Trophoblast cell (in vitro differentiated cells and primary cell): ENCODE results near the gene ADCY1.

Experiments
- DNase-seq, 2 donors: peaks; one replicate each; pipeline ENCODE4 v3.0.0-alpha.2; 2016
- H2AFZ ChIP-seq: 2 replicates; pipeline ENCODE4 v1.6.1; 2013; ENCODE audit warnings: low read length, moderate library complexity, mild to moderate bottlenecking; ENCODE audit not compliant: insufficient read depth, poor library complexity
- H2AK5ac ChIP-seq: 2 replicates; pipeline ENCODE4 v1.6.1; 2013; ENCODE audit warnings: mild to moderate bottlenecking, low read length
- H2BK120ac ChIP-seq: 2 replicates; pipeline ENCODE4 v1.6.1; 2013; ENCODE audit warnings: low read length, mild to moderate bottlenecking, moderate library complexity; ENCODE audit not compliant: insufficient read depth, poor library complexity
- H2BK12ac ChIP-seq: 2 replicates; pipeline ENCODE4 v1.6.1; 2013; ENCODE audit warnings: mild to moderate bottlenecking, low read length, moderate library complexity
- H2BK5ac ChIP-seq: 2 replicates; pipeline ENCODE4 v1.6.1; 2013; ENCODE audit warnings: low read length, low read depth, moderate library complexity, mild to moderate bottlenecking; ENCODE audit not compliant: poor library complexity
- H3K14ac ChIP-seq: 2 replicates; pipeline ENCODE4 v1.6.1; 2013; ENCODE audit warnings: mild to moderate bottlenecking, low read length
- H3K18ac ChIP-seq: 2 replicates; pipeline ENCODE4 v1.6.1; 2013; ENCODE audit warnings: mild to moderate bottlenecking, low read length
- H3K23ac ChIP-seq: 2 replicates; pipeline ENCODE4 v1.6.1; 2013; ENCODE audit warnings: low read length
- H3K27ac ChIP-seq: 2 replicates; pipeline ENCODE4 v1.5.1; 2013; ENCODE audit warnings: low read depth, mild to moderate bottlenecking, inconsistent platforms, low read length, moderate library complexity
- H3K27me3 ChIP-seq: 2 replicates; pipeline ENCODE4 v1.6.1; 2013; ENCODE audit warnings: inconsistent platforms, mild to moderate bottlenecking, low read length, moderate library complexity; ENCODE audit not compliant: insufficient read depth
- H3K36me3 ChIP-seq, 2 experiments: 1 replicate in 1 of 2; 2 replicates in 1 of 2; pipeline ENCODE4 v1.6.1; 2013; ENCODE audit warnings: low read length in 2 of 2, mild to moderate bottlenecking in 2 of 2, moderate library complexity in 1 of 2; ENCODE audit not compliant: insufficient read depth in 2 of 2, control insufficient read depth in 1 of 2
- H3K4ac ChIP-seq: 2 replicates; pipeline ENCODE4 v1.6.1; 2013; ENCODE audit warnings: low read depth, mild to moderate bottlenecking, low read length, moderate library complexity
- H3K4me1 ChIP-seq, 2 experiments: 1 replicate in 1 of 2; 2 replicates in 1 of 2; pipeline ENCODE4 v1.6.1; 2013; ENCODE audit warnings: low read length in 2 of 2, mild to moderate bottlenecking in 2 of 2, moderate library complexity in 1 of 2; ENCODE audit not compliant: insufficient read depth in 2 of 2, control insufficient read depth in 1 of 2
- H3K4me2 ChIP-seq: 2 replicates; pipeline ENCODE4 v1.6.1; 2013; ENCODE audit warnings: inconsistent platforms, mild to moderate bottlenecking, low read length, moderate library complexity
- H3K4me3 ChIP-seq: 2 replicates; pipeline ENCODE4 v1.5.1; 2013; ENCODE audit warnings: mild to moderate bottlenecking, low read depth, low read length, inconsistent platforms
- H3K79me1 ChIP-seq: one replicate; pipeline ENCODE4 v1.6.1; 2013; ENCODE audit warnings: low read length
- H3K79me2 ChIP-seq: 2 replicates; pipeline ENCODE4 v1.6.1; 2013; ENCODE audit warnings: low read length, mild to moderate bottlenecking; ENCODE audit not compliant: control insufficient read depth, insufficient read depth, poor library complexity
- H3K9ac ChIP-seq: 2 replicates; pipeline ENCODE4 v1.6.1; 2013; ENCODE audit warnings: mild to moderate bottlenecking, low read length
- H3K9me3 ChIP-seq: 2 replicates; pipeline ENCODE4 v1.6.1; 2013; ENCODE audit warnings: low read depth, mild to moderate bottlenecking, control low read depth, inconsistent platforms, low read length; ENCODE audit not compliant: insufficient read depth
- H4K12ac ChIP-seq: 2 replicates; pipeline ENCODE4 v1.6.1; 2013; ENCODE audit warnings: low read depth, mild to moderate bottlenecking, low read length, moderate library complexity
- H4K8ac ChIP-seq: 2 replicates; pipeline ENCODE4 v1.6.1; 2013; ENCODE audit warnings: low read depth, mild to moderate bottlenecking, low read length, moderate library complexity
- H4K91ac ChIP-seq: one replicate; pipeline ENCODE4 v1.6.1; 2013; ENCODE audit warnings: low read depth, mild to moderate bottlenecking, low read length, moderate library complexity
- WGBS: extraction: QIAGEN DNeasy Blood & Tissue Kit; methylation state at CpG from one replicate; pipeline ENCODE4 v1.1.7; 2013; ENCODE audit warnings: missing lambda C conversion rate; ENCODE audit not compliant: insufficient read length, insufficient coverage; ENCODE audit errors: extremely low coverage; 5-methylcytosine and 5-hydroxymethylcytosine counted together

The ADCY1 gene

DNA sequence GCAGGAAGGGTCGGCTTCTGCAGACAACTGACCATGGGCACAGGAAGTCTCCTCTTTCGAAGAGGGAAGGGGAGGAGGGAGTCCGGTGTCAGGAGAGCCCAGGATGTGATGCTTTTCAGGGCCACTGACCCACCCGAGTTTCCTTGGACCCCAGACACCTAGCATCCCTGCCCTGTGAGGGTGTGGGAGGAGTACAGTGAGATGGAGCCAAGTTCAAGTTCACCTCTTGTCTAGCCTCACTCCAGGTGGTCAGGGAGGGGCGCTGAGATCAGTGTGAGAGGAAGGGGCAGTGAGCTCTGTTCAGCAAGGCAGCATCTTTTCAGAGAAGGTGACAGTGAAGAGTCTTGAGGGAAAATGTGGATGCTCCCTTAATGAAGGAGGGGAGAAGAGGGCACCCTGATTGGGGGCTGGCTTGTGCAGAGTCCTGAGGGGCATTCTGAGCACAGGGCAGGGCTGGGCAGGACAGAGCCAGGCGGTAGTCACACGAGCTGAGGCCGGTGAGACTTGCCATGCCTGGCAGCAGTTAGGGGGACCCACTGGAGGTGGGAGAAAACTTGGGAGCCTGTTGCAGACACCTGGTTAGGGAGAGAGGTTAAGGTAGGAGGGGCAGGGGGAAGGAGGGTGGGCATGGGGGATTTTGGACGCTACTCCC is 49.7 kb downstream of the ADCY1 start:
- no peak overlapping the region for H2BK120ac ChIP-seq
- WGBS: no CpG with 5 or more reads among the region's 9 CpGs

DNA sequence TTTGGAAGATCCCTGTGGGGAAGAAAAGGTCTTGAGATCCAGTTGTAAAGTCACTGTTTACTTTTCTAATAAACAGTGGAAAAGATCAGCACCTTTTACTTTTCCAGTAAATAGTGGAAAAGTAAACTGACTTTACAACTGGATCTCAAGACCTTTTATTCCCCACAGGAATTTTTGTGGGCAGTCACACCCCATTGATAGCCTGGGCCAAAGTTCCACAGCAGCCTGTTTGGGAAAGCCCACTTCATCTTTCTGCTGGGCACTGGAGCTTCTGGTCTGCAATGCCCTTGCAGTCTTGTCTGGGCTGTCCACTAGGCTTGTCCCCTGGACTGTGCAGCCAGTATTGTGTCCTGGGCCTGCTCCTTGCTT is 50.2 kb downstream of the ADCY1 start:
- Histone ChIP-seq H3K79me2 (no peaks in the 10 kb centered on the region), H3K18ac (no peak overlapping the region), H4K12ac (no peak overlapping the region), H4K91ac (no peak overlapping the region), H2AK5ac (no peak overlapping the region), H4K8ac (no peak overlapping the region), H3K27ac (no peak overlapping the region), H2AFZ (no peak overlapping the region), H3K9ac (no peak overlapping the region), H3K14ac (no peak overlapping the region), H2BK12ac (no peak overlapping the region), H3K4me3 (no peak overlapping the region), H2BK120ac (no peak overlapping the region), H3K23ac (no peak overlapping the region), H3K4me1 (no peaks in the 10 kb centered on the region), H3K27me3 (no peaks in the 10 kb centered on the region), H3K4ac (no peak overlapping the region), H3K79me1 (no peaks in the 10 kb centered on the region), H3K9me3 (peaks cover 1% of the 10 kb centered on the region), H2BK5ac (no peak overlapping the region), H3K4me2 (no peak overlapping the region), H3K36me3 (no peaks in the 10 kb centered on the region)
- DNase-seq: no peak

More for the DNA sequence above, 49.7 kb downstream of the ADCY1 start:
- Histone ChIP-seq H2BK12ac (no peak overlapping the region), H3K36me3 (no peaks in the 10 kb centered on the region), H3K79me1 (no peaks in the 10 kb centered on the region), H2AFZ (no peak overlapping the region), H3K23ac (no peak overlapping the region), H3K27me3 (no peaks in the 10 kb centered on the region), H3K4me2 (no peak overlapping the region), H3K9me3 (peaks cover 1% of the 10 kb centered on the region), H3K4me1 (no peaks in the 10 kb centered on the region), H3K18ac (no peak overlapping the region), H4K91ac (no peak overlapping the region), H2AK5ac (no peak overlapping the region), H3K79me2 (no peaks in the 10 kb centered on the region), H4K12ac (no peak overlapping the region), H3K27ac (no peak overlapping the region), H4K8ac (no peak overlapping the region), H3K4me3 (no peak overlapping the region), H3K4ac (no peak overlapping the region), H3K9ac (no peak overlapping the region), H3K14ac (no peak overlapping the region), H2BK5ac (no peak overlapping the region)
- DNase-seq: no peak

DNA sequence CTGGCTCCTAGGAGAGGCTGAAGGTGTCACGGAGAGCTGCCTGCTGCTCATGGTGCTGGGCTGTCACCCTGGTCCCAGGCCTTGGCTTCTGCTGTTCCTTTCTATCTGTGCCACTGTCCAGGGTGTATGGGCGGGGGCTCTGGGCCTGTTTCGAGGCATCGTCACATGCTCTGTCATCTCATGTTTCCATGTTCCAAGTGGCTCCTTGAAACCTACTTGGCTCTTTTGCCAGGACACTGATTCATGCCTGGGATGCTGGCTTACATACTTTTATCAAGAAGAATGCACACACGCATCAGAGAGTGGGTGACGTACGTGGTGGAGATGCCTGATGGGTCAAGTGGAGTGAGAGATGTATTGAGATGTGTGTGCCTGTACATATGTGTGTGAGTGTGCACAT is 50.9 kb downstream of the ADCY1 start:
- H3K9me3 ChIP-seq: peaks cover 1% of the 10 kb centered on the region
- H3K27me3 ChIP-seq: no peaks in the 10 kb centered on the region
- no peaks in the 10 kb centered on the region for H3K4me1 ChIP-seq
- H2AK5ac ChIP-seq: no peak overlapping the region
- no peak overlapping the region for H2AFZ ChIP-seq
- H4K91ac ChIP-seq: no peak overlapping the region
- no peak overlapping the region for H4K8ac ChIP-seq
- no peak overlapping the region for H3K23ac ChIP-seq
- H3K4ac ChIP-seq: no peak overlapping the region
- H2BK120ac ChIP-seq: no peak overlapping the region
- no peaks in the 10 kb centered on the region for H3K79me1 ChIP-seq
- no peak overlapping the region for H3K18ac ChIP-seq
- no CpG with 5 or more reads among the region's 7 CpGs for WGBS
- H3K9ac ChIP-seq: no peak overlapping the region
- DNase-seq: peak in 1 of 2 donors; percentile 20
- no peak overlapping the region for H3K4me3 ChIP-seq
- H3K36me3 ChIP-seq: no peaks in the 10 kb centered on the region
- H3K79me2 ChIP-seq: no peaks in the 10 kb centered on the region
- H2BK12ac ChIP-seq: no peak overlapping the region
- no peak overlapping the region for H4K12ac ChIP-seq
- H3K4me2 ChIP-seq: no peak overlapping the region
- no peak overlapping the region for H2BK5ac ChIP-seq
- H3K14ac ChIP-seq: no peak overlapping the region
- no peak overlapping the region for H3K27ac ChIP-seq

DNA sequence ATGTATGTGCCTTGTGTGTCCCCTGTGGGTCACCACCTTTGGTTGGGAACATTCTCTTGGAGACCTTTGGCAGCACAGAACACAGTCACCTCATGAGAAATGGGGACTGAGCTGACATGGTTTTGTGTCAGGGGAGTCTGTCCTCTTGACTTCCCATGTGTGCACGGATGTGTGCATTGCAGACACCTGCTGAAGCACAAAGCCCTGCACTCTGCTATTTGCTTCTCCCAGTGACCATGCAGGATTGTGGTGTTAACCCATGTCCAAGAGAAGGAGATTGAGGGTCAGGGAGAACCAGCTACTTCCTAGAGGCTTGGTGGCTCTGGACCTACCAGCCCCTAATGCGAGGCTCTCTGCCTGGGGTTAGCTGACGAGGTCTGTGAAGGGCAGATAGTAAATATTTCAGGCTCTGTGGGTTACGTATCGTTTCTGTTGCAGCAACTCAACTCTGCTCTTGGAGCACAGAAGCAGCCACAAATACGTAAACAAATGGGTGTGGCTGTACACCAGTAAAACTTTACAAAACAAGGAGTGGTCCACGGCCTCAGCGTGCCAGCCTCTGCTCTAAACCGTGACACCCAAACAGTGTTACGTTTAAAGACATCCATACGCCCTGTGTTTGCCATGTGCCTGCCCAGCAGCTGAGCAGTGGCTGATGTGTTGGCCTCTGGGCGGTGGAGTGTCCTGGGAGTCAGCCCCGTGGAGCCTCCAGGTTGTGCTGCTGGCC is 51.7 kb downstream of the ADCY1 start:
- Histone ChIP-seq H2BK5ac (no peak overlapping the region), H3K4me2 (no peak overlapping the region), H3K4me1 (no peaks in the 10 kb centered on the region), H2AK5ac (no peak overlapping the region), H3K23ac (no peak overlapping the region), H4K91ac (no peak overlapping the region), H4K8ac (no peak overlapping the region), H3K4me3 (no peak overlapping the region), H4K12ac (no peak overlapping the region), H3K36me3 (no peaks in the 10 kb centered on the region), H2AFZ (no peak overlapping the region), H3K79me1 (no peaks in the 10 kb centered on the region), H2BK12ac (no peak overlapping the region), H3K4ac (no peak overlapping the region), H3K79me2 (no peaks in the 10 kb centered on the region), H3K9me3 (peaks cover 1% of the 10 kb centered on the region), H3K14ac (no peak overlapping the region), H3K9ac (no peak overlapping the region), H2BK120ac (no peak overlapping the region), H3K27ac (no peak overlapping the region), H3K27me3 (no peaks in the 10 kb centered on the region), H3K18ac (no peak overlapping the region)
- DNase-seq: no peak
- WGBS: no CpG with 5 or more reads among the region's 13 CpGs
